Activated CD8-positive, alpha-beta memory T cell treated with anti-CD3 and anti-CD28 coated beads, Interleukin-2, amount 50 U/mL, for 24 hours (primary cell): ENCODE results near the gene CABP4.

Source experiments
- DNase-seq: peaks from one replicate; pipeline ENCODE4 v3.0.0-alpha.2; 2020; ENCODE audit errors: extremely low read depth

CABP4 gene

DNA sequence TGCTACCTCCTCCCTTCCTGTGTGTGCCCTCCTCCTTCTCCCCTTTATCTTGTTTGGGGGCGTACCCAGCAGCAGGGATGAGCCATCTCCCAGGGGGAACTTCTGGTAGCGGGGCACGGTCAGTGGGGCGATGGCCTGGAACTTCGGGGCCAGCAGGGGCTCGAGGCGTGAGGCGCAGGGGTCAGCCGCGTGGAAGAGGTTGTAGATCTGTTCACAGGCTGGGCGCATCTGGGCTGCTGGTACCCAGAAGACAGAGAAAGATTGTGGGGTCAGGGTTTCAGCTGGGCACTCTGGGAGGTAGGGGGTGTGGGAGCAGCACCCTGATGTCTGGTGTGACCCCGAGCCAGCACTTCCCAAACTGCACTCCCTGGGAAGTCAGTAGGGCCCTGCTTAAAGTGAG, 41.0 kb downstream of the CABP4 start:
- DNase-seq: no peak

DNA sequence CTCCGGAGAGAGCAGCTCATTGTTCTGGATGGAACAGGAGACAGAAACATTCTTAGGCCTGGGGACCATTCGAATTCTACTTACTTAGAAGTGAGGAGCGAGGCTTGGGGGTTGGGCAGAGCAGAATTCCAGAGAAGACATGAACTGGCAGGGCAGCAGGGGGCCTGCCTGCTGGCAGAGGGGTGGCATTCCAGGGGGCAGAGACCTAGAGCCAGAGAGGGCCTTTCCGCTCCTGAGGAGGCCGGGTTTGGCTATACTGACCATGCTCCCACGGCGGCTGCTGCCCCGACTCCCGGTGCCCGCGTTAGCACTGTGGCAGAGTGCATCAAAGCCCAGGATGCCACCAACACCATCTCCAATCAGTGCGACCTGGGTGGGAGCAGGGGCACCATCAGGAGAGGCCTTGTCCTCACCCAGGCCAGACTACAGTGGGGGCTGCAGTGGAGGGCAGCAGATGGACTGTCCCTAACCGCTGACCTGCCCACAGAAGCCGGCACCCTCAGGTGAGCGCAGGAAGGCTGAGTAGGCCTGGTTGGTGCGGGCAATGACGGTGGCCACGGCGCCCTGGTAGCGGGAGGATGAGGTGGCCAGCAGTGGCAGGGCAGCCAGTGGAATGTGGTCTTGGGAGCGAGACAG, 42.6 kb downstream of the CABP4 start:
- DNase-seq: no peak

DNA sequence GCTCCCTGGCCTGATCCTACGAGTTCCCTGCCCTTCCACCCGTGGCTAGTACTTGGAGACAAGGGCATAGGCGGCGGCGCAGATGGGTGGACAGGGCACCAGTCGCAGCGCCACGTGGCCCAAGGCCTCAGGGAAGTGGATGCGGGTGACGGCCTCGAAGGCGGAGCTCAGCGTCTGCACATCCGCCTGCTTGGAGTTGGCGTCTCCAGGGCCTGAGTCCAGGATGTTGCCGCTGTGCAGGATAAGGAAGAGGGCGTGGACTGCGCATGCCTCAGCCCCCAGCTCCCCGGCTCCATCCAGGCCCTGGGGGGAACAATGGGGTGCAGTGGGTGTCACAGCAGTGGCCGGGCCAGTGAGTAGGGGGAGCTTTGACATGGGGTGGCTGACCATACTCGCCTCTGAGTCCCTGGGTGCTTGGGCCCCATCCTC, 43.4 kb downstream of the CABP4 start:
- no peak for DNase-seq

DNA sequence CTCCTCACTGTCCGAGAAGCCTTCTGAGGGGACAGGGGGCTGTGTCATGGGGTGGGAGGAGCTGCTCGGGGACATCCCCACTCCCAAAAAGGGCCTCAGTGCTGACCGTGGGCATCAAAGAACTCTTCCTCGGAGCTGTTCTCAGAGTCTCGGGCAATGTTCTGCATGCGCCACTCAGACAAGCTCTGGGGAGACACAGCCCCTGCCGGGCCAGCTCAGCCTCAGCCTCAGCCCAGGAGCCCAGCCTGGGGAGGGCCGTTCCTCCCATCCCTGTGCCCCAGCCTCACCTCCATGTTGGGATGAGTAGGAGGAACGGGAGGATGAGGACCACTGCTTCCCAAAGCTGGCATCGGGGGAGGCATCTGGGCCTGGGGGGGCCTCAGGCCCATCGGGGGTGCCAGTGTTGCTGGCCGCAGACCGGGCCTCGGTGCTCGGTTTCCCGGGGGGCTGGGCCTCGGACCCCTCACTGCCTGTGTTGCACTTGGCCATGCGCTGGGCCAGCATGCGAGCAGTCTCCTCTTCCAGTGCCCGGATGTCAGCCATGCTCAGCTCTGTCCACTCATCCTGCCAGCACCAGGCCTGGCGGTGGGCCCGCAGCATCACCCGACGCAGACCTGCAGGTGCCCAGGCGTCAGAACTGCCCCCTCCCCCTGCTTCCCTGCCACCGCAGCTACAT, 44.8 kb downstream of the CABP4 start:
- DNase-seq: no peak

DNA sequence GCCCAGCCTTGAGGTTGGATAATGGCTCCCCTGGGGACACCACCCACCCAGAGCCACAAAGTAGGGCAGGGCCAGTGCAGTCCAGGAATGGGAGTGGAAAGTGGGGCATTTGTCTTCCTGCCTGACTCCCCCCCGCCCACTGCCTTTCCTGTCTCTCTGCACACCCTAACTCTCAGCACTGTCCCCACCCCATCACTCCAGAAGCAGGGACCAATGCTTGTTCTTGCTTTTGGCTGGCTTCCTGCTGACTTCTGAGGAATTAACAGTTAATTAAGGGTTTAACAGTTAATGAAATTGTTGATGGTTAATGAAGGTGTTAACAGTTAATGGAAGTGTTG, 45.3 kb downstream of the CABP4 start:
- DNase-seq: no peak

DNA sequence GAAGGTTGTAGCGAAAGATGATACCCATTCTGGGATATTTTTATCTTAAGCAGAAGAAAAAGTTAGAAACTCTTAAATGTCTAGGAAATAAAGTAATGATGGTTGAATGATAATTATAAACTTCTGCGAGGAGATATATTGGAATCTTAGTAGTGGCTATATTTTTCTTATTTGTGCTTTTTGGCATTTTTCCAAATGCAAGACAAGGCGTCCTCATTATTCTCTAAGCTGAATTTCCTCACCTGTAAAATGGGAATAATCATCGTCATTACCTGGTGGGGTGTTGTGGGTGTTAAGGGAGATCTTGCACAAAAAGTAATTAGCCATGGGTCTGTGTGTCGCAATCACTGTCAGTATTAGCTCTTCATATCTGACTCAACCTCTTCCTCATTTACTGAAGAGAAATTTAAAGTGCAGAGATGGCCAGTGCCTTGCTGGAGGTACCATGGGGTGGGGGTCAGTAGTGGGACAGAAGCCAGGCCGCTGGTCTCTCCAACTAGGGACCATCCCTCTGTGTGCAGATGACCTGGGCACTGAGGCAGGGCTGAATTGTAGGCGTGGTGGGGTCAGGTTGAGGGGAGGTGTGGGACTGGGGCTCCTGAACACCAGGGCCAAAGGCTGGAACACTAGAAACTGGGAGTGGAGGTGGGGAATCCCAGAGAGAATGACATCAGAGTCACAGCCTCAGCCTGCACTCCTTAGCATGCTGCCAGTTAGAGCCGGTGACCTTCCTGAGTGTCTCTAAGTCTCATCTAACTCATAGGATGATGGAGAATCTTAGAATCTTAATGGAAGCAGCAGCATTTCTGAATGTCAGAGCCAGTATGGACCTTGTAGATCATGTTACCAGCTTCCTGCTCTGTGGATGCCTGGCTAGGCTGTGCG, 45.9 kb downstream of the CABP4 start:
- DNase-seq: no peak

DNA sequence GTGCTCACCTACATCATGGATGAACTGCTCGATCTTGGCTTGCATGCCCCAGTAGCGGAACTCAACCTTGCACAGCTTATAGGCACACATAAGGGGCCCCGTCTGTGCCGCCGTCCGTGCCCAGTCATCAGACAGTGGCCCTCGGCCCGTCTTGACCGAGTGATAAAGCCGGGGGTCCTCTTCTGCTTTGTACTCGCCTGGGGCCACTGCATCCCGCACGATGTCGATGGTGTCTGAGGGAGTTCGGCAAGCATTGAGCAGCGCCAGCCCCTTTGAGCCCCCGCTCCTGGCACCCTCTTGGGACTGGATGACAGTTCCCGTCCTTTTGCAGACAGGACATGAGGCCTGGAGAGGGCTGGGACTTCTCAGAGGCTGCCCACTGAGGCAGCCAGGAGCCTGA, 46.7 kb downstream of the CABP4 start:
- no peak for DNase-seq

DNA sequence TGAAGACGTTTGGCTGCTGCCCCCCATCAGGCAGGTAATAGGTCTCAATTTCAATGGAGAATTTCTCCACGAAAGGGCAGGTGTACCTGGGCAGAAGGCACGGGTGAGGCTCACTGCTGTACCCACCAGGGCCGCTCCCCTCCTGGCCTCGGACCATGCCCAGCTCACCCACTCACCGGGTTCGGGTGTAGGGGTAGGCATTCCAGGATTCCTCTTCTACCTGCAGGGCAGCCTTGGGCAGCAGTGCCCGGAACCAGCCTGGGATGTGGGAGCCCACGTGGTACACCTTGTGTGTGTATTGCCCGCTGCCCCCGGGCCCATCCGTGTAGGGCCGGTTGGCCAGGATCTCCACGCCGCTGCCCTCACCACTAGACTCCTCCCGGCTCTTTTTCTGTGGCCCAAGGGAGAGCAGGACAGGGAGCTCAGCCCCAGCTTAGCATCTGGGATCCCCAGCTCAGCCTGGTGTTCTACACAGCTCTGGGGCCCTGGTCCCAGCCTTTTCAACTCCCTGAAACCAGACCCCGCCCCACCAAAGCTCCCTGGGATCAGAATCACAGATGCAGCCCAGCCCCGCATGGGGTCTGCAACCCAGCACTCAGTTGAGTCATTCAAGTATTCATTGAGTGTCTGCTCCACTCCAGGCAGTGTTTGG, 47.3 kb downstream of the CABP4 start:
- no peak for DNase-seq

DNA sequence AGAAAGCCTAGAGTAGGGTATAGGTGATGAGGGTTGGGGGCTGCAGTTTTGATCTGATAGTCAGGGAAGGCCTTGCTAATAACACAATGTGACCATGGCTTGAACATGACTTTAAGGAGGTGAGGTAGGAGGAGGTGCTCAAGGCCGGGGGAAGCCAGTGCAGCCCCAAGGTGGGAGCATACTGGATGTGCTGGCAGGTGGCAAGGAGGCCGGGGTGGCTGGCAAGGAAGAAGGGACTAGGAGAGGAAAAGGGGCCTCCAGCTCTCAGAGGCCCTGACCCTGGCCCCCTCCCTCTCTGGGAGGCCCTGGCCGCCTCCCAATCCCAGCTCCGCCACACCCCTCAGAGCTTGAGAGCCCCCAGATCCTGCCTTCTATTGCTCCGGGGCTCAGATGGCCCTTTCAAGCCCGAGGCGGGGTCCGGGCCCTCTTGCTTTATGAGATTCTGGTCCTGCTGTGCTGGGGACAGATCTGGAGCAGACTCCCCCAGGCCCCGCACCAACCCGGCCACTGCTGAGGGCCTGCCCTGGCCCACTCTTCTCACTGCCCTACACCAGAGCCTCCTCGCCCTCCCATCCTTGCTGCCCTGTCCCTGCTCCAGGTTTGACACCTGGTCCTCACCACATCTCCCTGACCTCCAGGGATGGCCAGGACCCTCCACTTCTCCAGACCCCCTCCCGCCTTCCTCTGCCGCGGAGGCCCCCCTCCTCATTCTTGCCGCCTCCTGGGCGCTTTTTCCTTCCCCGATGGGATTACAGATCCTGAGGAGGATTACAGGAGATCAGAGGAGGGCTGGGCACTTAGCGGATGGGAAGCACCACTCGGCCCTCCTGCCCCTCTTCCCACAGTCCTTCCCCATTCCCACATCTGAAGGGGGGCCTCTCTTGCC, 48.2 kb downstream of the CABP4 start:
- DNase-seq: no peak

DNA sequence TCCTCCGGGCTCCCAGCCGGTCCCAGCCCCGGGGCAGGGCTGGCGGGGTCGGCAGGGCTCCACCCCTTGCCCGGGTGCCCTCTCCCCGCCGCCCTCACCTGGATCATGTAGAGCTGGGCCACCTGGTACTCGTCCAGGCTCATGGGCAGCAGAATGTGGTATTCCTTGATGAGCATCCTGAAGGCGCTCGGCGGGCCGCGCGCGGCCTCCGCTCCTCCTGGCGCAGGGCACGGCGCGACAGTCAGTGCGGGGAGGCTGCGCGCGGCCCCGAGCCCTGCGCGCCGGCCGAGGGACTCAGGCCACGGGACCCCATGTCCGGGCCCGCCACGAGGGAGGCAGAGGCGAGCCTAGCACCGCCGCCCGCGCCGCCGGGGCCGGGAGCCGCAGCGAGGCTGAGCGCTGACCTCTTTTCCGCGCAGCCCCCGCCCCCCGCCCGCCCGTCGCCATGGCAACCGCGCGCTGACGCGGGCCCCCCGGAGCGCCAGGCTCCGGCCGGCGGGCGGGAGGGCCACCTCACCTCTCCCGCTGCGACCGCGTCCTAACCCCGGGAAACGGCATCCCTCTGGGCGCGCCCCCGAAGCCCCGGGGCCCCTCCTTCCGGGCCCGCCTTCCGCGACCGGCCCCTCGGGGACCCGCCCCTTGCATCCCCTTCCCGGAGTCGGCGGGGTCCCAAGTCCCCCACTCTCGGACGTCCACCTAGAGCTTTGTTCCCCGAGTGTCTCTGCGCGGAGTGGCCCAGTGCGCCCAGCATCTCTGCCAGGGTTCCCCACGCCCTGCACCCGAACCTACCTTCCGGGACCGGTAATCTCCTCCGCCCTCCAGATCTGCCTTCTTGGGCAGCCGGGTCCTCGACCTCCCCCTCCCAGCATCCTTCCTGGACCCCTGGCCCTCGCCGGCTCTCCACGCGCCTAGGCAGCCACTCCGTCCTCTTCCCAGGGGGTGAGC, 49.1 kb downstream of the CABP4 start:
- no peak for DNase-seq

DNA sequence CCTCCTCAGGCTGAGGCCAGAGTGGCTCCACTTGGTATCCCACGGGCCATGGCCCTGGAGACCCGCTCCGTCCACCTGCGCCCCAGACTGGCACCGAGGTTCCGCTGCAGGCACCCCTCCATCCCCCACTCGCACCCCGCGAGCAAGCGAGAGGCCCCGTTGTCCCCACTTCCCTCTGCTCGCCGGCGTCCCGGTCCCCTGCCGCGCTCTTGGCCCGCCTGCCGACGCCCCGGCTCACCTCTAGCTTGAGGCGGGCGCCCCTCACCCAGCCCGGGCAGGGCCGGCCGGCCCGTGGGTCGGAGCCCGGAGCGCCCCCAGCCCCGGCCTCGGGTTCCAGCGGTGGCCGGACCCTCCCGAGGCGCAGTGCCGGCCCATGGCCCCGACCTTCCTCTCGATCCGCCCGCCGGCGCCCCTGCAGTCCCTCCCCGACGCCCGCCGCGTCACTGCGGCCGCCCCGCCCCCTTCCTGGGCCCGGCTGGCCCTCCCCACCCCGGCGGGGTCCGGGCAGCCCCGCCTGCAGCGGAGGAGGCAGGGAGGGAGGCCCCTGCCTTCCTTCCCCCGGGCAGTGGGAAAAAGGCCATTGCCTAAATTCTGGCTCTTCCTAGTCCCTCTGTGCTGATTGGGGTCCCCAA, 49.9 kb downstream of the CABP4 start, which contains the start of gene PITPNM1:
Gene PITPNM1, minus strand, starts transcription at position 414 of the 632 bp plus-strand sequence. CDS start 1,183 bp downstream, outside the sequence.
- DNase-seq: no peak

DNA sequence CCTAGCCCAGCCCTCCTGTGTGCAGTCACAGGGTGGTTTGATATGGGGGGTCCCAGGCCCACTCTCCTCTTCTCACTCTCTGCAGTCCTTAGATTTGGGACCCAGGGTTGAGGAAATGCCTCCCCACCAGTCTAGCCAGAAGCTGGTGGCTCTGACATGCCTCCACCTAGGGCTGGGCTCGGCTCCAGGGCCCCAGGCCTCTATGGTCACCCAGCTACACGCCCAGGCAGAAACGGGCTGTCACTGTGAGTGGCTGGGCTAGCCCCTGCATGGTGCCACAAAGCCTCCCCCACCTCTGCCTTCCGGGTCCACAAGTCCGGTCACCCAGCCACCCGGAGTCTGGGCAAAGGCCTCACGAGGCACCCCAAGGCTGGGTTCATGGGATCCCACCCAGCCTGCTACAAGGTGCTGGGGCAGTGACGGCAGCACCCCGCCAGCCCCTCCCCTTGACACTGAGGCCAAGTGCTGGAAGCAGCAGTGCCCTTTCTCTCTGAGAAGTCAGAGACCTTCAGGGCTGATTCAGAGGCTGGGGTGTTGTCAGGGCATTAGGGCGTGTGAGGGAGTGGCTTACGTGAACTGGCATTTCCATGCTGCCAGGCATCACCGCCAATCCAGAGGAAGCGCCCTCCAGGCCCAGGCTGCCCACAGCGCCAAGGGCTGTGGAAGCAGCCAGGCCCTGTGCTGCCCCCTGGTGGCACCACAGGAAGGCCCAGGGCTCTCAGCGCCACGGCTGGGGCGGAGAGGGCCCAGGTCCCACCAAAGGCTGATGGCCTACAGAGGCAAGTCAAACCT, 50.6 kb downstream of the CABP4 start:
- peak; percentile 79 for DNase-seq

DNA sequence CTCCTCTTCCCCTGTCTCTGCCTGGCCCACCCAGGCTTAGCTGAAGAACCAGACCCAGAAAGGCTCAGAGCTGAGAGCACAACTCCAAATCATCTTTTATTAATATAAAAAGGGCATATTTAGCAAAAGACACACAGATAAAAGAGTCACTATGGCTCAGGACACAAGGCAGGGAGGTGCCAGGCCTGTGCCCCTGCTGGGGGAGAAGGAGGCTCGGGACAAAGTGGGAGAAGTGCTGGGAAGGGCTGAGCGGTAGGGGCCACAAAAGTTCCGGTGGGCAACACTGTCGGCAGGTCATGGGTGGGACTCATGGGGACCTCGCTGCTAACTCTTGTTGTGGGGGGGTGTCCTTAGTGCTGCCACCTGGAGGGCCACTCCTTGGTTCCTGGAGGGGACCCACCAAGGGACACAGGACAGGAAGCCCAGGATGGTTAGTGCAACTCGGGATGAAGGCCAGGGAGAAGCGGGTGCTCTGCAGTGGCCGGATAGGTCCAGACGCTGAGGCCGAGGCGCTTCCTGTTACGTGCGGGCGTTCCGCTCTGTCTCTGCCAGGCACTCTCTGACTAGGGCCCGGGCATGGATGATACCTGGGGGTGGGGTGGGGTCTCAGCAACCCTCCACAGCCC, 51.4 kb downstream of the CABP4 start:
- no peak for DNase-seq

DNA sequence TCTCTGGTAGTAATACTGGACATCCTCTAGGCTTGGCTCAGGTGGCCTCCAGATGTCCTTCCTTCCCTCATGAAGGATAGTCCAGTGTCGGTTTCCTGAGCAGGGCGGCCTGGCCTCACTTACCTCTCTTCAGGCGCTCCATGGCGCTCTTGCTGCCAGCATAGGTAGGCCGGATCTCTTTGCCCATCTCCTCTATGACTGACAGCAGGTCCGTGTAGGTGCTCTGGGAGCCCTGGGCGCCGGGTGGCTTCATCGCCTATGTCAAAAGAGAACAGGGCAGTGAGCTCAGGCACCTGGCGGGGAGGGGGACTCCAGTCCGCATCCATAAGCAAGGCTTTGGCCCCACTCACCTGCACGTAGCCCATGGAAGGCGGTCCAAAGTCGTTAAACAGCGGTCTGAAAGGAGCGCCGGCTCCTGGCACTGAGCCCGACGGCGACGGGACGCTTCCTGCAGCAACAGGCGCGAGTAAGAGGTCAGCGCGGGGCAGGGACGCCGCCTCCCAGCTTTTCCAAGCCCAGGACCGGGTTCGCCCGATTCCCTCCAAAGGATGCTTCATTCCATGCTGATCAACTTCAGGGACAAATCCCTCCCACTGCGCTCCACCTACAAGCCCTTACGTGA, 52.2 kb downstream of the CABP4 start:
- no peak for DNase-seq

DNA sequence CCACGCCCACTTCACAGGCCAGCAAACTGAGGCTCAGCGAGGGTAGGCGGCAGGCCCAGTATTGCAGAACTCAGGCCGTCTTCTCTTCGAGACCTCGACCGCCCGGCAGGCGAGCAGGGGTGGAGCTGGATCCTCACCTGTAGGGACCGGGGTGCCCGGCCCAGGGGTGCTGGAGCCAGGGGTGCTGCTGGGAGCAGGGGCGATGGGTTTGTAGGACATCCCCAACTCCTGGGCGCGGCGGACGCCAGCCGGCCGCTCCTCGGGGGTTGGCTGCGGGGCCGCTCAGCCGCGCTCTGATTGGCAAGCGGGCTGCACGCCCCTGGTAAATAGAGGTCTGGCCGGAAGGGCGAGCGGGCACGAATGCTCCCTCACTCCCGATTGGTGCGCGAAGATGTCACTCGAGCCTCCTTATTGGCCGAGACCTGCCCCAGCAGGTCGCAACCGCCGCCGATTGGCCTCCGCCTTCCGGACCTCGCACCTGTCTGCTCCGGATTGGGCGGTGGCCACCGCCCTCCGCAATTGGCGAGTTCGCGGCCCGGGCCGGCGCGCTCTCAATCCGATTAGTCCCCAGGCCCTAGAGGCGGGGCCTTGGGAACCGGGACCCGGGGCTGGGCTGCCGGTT, 52.8 kb downstream of the CABP4 start, which contains the start of gene CDK2AP2:
Gene CDK2AP2, minus strand, starts transcription at position 299 of the 622 bp plus-strand sequence. Its CDS starts 80 bp downstream, at position 219.
- peak; percentile 96 for DNase-seq

DNA sequence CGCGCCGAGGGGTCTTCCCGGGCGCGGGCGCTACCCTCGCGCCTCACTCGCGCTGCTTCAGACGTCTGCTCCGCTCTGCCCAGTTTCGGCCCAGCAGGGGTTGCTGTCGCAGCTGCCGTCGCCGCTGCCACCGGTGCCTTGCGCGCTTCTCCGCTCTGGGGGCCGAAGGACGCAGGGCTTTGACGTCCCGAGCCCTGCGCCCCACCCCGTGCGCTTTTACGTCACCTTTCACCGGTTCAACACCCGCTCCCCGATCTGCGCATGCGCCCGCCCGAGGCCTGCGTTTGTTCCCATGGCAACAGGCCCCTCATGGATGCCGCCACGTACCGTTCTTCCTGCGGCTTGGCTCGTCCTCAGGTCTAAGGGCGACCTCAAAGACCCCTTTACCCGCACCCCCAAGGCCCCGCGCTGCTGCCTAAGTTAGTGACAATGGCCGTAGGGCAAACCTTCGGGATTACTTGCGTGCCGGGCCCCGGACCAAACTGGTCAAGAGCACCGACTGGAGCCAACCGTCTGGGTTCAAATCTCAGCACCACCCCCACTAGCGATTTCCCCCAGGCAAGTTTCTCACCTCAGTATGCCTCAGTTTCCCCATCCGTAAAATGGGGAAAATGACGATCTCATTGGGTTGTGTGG, 53.5 kb downstream of the CABP4 start:
- DNase-seq: peak; percentile 99

DNA sequence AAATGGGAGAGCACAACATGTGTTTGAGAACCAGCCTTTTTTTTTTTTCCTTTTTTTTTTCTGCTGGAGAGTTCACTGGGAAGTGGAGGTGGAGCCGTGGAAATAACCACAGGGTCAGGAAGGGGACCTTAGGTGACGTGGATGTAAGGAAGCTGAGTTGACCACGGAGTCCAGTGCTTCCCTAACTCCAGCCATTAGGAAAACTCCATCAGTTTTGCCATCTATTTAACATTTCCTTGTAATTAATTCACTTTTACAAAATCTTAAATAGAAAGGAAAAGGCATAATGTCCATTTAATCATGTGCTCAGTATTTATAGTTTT, 54.8 kb downstream of the CABP4 start:
- no peak for DNase-seq
